Cardiac muscle cell (in vitro differentiated cells and primary cell): ENCODE results near the gene DPP10. TPM values are rescaled to one million over a fixed set of nuclear protein-coding genes. Genes with fewer than 3 reads are reported as not detected.

Source experiments
- DNase-seq, 2 donors: peaks; one replicate each; pipeline versions ENCODE4 v3.0.0 to v3.0.0-alpha.2; 2010 to 2017; ENCODE audit warnings: low read depth in 1 of 2, low spot score in 1 of 2
- H3K27ac ChIP-seq: fragments of 200-600 bp; sonication (generic); 2 replicates; pipeline ENCODE4 v1.5.1; 2016
- H3K27me3 ChIP-seq: fragments of 200-600 bp; sonication (generic); 2 replicates; pipeline ENCODE4 v1.6.0; 2016; ENCODE audit warnings: control low read depth
- H3K36me3 ChIP-seq: fragments of 200-600 bp; sonication (generic); 2 replicates; pipeline ENCODE4 v1.5.1; 2016; ENCODE audit warnings: control low read depth
- H3K4me1 ChIP-seq: fragments of 200-600 bp; sonication (generic); 2 replicates; pipeline ENCODE4 v1.8.1; 2017; ENCODE audit warnings: low read depth, mild to moderate bottlenecking, mixed run types
- H3K4me3 ChIP-seq: fragments of 200-600 bp; sonication (generic); 2 replicates; pipeline ENCODE4 v1.5.1; 2016; ENCODE audit warnings: mild to moderate bottlenecking
- H3K9me3 ChIP-seq: fragments of 200-600 bp; sonication (generic); 2 replicates; pipeline ENCODE4 v1.5.1; 2017; ENCODE audit warnings: low read depth, mild to moderate bottlenecking, control low read depth
- CTCF ChIP-seq: IDR thresholded peaks from 2 replicates; pipeline ENCODE4 v1.5.1; 2012; ENCODE audit warnings: low read depth, mild to moderate bottlenecking, low read length
- polyA plus RNA-seq: library from polyadenylated mRNA; unstranded; fragments of >200 nt; fragmentation: Nextera tagmentation; extraction: Ambion mirVana; gene quantifications from 2 replicates; pipeline ENCODE4 v1.2.1, GENCODE V29; 2016
- total RNA-seq: library from RNA; depleted of rRNA; stranded (reverse); fragments of >200 nt; gene quantifications from 2 replicates; pipeline ENCODE4 v1.2.3, GENCODE V29; 2016

The DPP10 gene
- total and polyA plus RNA-seq, 2 experiments from 2014 or later = 1.1 to 1.4 TPM

DNA sequence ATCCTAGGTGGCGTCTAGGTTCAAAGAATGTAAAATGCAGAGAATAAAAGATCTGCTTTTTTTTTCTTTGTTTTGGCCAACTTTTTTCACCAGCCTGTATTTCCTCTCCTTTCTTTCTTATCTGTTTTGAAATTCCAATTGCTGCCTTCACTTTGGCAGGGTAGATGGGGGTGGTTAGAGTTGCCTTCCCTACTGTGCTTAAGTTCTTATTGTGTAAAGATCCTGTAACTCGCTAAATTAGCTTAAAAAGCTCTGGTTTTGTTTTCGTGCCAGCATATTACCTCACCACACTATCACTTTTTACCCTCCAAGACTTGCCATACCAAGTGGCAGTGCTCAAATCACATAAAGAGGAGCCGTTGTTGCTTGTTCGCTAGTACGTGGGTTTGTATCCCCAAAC lies 921.7 kb downstream of the DPP10 start:
- no peaks in the 10 kb centered on the region for H3K36me3 ChIP-seq
- no peaks in the 10 kb centered on the region for H3K4me1 ChIP-seq
- peak in 1 of 2 donors; percentile 0 for DNase-seq
- no peaks in the 10 kb centered on the region for H3K9me3 ChIP-seq
- H3K4me3 ChIP-seq = no peak overlapping the region
- no peak overlapping the region for H3K27ac ChIP-seq
- TF ChIP-seq CTCF = no peak
- no peaks in the 10 kb centered on the region for H3K27me3 ChIP-seq

GRCh38 chr2:115369400-115369799 lies 927.0 kb downstream of the DPP10 start:
- no peaks in the 10 kb centered on the region for H3K4me1 ChIP-seq
- H3K4me3 ChIP-seq = no peak overlapping the region
- H3K36me3 ChIP-seq = no peaks in the 10 kb centered on the region
- no peak for TF ChIP-seq CTCF
- no peaks in the 10 kb centered on the region for H3K9me3 ChIP-seq
- no peak overlapping the region for H3K27ac ChIP-seq
- no peaks in the 10 kb centered on the region for H3K27me3 ChIP-seq
- DNase-seq = peak in 1 of 2 donors; percentile 3

DNA sequence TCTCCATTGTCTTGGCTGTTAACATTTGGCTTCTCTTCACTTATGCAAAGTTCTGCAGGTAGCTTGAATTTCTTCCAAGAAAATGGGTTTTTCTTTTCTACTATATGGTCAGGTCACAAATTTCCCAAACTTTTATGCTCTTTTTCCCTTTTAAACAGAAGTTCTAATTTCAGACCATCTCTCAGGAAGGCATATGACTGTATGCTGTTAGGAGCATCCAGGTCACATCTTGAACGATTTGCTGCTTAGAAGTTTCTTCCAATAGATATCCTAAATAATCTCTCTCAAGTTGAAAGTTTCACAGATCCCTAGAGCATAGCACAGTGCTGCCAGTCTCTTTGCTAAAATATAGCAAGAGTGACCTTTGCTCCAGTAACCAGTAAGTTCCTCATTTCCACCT lies 932.5 kb downstream of the DPP10 start:
- Histone ChIP-seq H3K4me1 (no peaks in the 10 kb centered on the region), H3K27me3 (no peaks in the 10 kb centered on the region), H3K27ac (no peak overlapping the region), H3K36me3 (no peaks in the 10 kb centered on the region), H3K9me3 (no peaks in the 10 kb centered on the region), H3K4me3 (no peak overlapping the region)
- no peak for DNase-seq
- TF ChIP-seq CTCF = no peak

GRCh38 chr2:115384399-115384798 lies 942.0 kb downstream of the DPP10 start:
- DNase-seq = no peak
- H3K4me1 ChIP-seq = no peaks in the 10 kb centered on the region
- no peak for TF ChIP-seq CTCF
- no peaks in the 10 kb centered on the region for H3K36me3 ChIP-seq
- H3K27me3 ChIP-seq = no peaks in the 10 kb centered on the region
- H3K27ac ChIP-seq = no peak overlapping the region
- H3K4me3 ChIP-seq = no peak overlapping the region
- no peaks in the 10 kb centered on the region for H3K9me3 ChIP-seq

- Histone ChIP-seq H3K4me1 (no peaks in the 10 kb centered on the region), H3K9me3 (no peaks in the 10 kb centered on the region), H3K27me3 (no peaks in the 10 kb centered on the region), H3K4me3 (no peak overlapping the region), H3K36me3 (no peaks in the 10 kb centered on the region), H3K27ac (no peak overlapping the region)
- no peak for TF ChIP-seq CTCF
- DNase-seq = no peak
Measured at GRCh38 chr2:115386465-115386864, 944.0 kb downstream of the DPP10 start.

DNA sequence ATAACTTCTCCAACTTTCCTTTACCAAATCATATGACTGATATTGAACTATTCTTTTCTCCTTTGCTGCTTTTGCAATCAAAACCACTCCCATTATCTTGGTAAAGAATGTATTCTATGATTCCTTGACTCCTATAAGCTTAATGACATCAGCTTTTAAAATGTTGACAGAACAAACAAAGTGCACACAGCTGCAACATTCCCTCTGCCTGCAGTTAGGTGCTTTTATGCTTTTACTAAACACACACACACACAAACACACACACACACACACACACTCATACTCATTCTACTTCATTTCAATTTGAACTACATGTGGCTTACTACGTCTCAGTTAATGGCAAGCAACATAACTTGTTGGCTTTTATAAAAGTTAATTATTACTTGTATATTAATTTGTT lies 946.6 kb downstream of the DPP10 start:
- Histone ChIP-seq H3K9me3 (no peaks in the 10 kb centered on the region), H3K27me3 (no peaks in the 10 kb centered on the region), H3K36me3 (no peaks in the 10 kb centered on the region), H3K4me3 (no peak overlapping the region), H3K4me1 (no peaks in the 10 kb centered on the region), H3K27ac (no peak overlapping the region)
- no peak for TF ChIP-seq CTCF
- DNase-seq = no peak
